ENCODE measurements around the gene CLCN6. TPM values are rescaled to one million over a fixed set of nuclear protein-coding genes. Genes with fewer than 3 reads are reported as not detected.

Gene CLCN6
- total RNA-seq, 3 donors from 2014 or later = 14.6 to 21.1 (median 16.7) TPM

GRCh38 chr1:11823366-11824137 is 17.6 kb downstream of the CLCN6 start:
- TF ChIP-seq CTCF (IDR thresholded peaks at IDR 0.05) (no peak), POLR2AphosphoS5 (IDR thresholded peaks at IDR 0.05) (no peak), POLR2A (IDR thresholded peaks at IDR 0.05) (no peak)
- Histone ChIP-seq H3K9me3 (no peaks in the 10 kb centered on the region), H3K4me1 (no peaks in the 10 kb centered on the region), H3K27ac (no peak overlapping the region), H3K27me3 (no peaks in the 10 kb centered on the region), H3K36me3 (no peaks in the 10 kb centered on the region), H3K4me3 (no peak overlapping the region)
- intact Hi-C loops (cut with DNase I; ENCODE audit: low total_unique reads) = no loop called here
- peak in 1 of 2 donors; percentile 24 for DNase-seq (ENCODE audit: low spot score in 2 of 2)

GRCh38 chr1:11825131-11825530 is 19.1 kb downstream of the CLCN6 start:
- H3K36me3 ChIP-seq = peaks cover 3% of the 10 kb centered on the region
- no peaks in the 10 kb centered on the region for H3K9me3 ChIP-seq
- peak in 1 of 2 donors; percentile 25 for DNase-seq (ENCODE audit: low spot score in 2 of 2)
- no peak overlapping the region for H3K27ac ChIP-seq
- H3K27me3 ChIP-seq = no peaks in the 10 kb centered on the region
- intact Hi-C loops (cut with DNase I; ENCODE audit: low total_unique reads) = no loop called here
- no peaks in the 10 kb centered on the region for H3K4me1 ChIP-seq
- no peak overlapping the region for H3K4me3 ChIP-seq
- TF ChIP-seq POLR2AphosphoS5 (IDR thresholded peaks at IDR 0.05) = no peak
- no peak for TF ChIP-seq POLR2A (IDR thresholded peaks at IDR 0.05)
- no peak for TF ChIP-seq CTCF (IDR thresholded peaks at IDR 0.05)

- Histone ChIP-seq H3K27me3 (no peaks in the 10 kb centered on the region), H3K4me3 (no peak overlapping the region), H3K4me1 (no peaks in the 10 kb centered on the region), H3K9me3 (no peaks in the 10 kb centered on the region), H3K36me3 (peaks cover 3% of the 10 kb centered on the region), H3K27ac (no peak overlapping the region)
- TF ChIP-seq POLR2A (IDR thresholded peaks at IDR 0.05) = no peak
- TF ChIP-seq CTCF (IDR thresholded peaks at IDR 0.05) = no peak
- no peak for TF ChIP-seq POLR2AphosphoS5 (IDR thresholded peaks at IDR 0.05)
- no peak for DNase-seq (ENCODE audit: low spot score in 2 of 2)
- intact Hi-C loops (cut with DNase I; ENCODE audit: low total_unique reads) = no loop called here
These were observed 21.0 kb downstream of the CLCN6 start for GRCh38 chr1:11826946-11827345.

GRCh38 chr1:11828511-11828910 is 22.5 kb downstream of the CLCN6 start:
- TF ChIP-seq POLR2AphosphoS5 (IDR thresholded peaks at IDR 0.05) (no peak), CTCF (IDR thresholded peaks at IDR 0.05) (no peak), POLR2A (IDR thresholded peaks at IDR 0.05) (no peak)
- Histone ChIP-seq H3K36me3 (peaks cover 3% of the 10 kb centered on the region), H3K9me3 (no peaks in the 10 kb centered on the region), H3K4me1 (no peaks in the 10 kb centered on the region), H3K27me3 (no peaks in the 10 kb centered on the region), H3K4me3 (no peak overlapping the region), H3K27ac (no peak overlapping the region)
- intact Hi-C loops (cut with DNase I; ENCODE audit: low total_unique reads) = no loop called here
- DNase-seq (ENCODE audit: low spot score in 2 of 2) = no peak

- intact Hi-C loops (cut with DNase I; ENCODE audit: low total_unique reads) = no loop called here
- Histone ChIP-seq H3K27ac (no peak overlapping the region), H3K27me3 (no peaks in the 10 kb centered on the region), H3K36me3 (peaks cover 3% of the 10 kb centered on the region), H3K9me3 (no peaks in the 10 kb centered on the region), H3K4me1 (no peaks in the 10 kb centered on the region), H3K4me3 (no peak overlapping the region)
- DNase-seq (ENCODE audit: low spot score in 2 of 2) = no peak
- TF ChIP-seq POLR2A (IDR thresholded peaks at IDR 0.05) = no peak
- TF ChIP-seq POLR2AphosphoS5 (IDR thresholded peaks at IDR 0.05) = no peak
- TF ChIP-seq CTCF (IDR thresholded peaks at IDR 0.05) = no peak
These were observed 26.1 kb downstream of the CLCN6 start for GRCh38 chr1:11831945-11832725.
